IgD-negative memory B cell (primary cell): ENCODE measurements around the gene TXNDC5. TPM values are rescaled to one million over a fixed set of nuclear protein-coding genes. Genes with fewer than 3 reads are reported as not detected.
"Not testable (repeated sequence)": the region's sequence is repeated elsewhere in the genome, so short reads cannot be mapped to it uniquely, and the experiment has no call there.

ENCODE experiments used
- H3K27ac Mint-ChIP-seq, 3 donors: one replicate each; pipeline ENCODE4 v1.8.0; 2020 to 2022; ENCODE audit warnings: mild to moderate bottlenecking in 3 of 3, mixed read lengths in 3 of 3, moderate library complexity in 1 of 3
- H3K27me3 Mint-ChIP-seq: one replicate; pipeline ENCODE4 v1.8.0; 2021; ENCODE audit warnings: mixed read lengths
- H3K36me3 Mint-ChIP-seq: one replicate; pipeline ENCODE4 v1.8.0; 2020; ENCODE audit warnings: mild to moderate bottlenecking, mixed read lengths
- H3K4me1 Mint-ChIP-seq, 3 donors: one replicate each; pipeline ENCODE4 v1.8.0; 2020 to 2022; ENCODE audit warnings: mixed read lengths in 3 of 3, mild to moderate bottlenecking in 1 of 3
- H3K4me3 Mint-ChIP-seq, 4 donors: one replicate each; pipeline ENCODE4 v1.8.0; 2020 to 2022; ENCODE audit warnings: mild to moderate bottlenecking in 4 of 4, mixed read lengths in 4 of 4, moderate library complexity in 3 of 4
- H3K9me3 Mint-ChIP-seq, 3 donors: one replicate each; pipeline ENCODE4 v1.8.0; 2020 to 2021; ENCODE audit warnings: mixed read lengths in 3 of 3, mild to moderate bottlenecking in 1 of 3
- polyA plus RNA-seq: library from polyadenylated mRNA; unstranded; fragments of 300-500 nt; fragmentation: Illumina TruSeq; gene quantifications from one replicate; pipeline ENCODE4 v1.2.3, GENCODE V29; 2021

TXNDC5 gene
- polyA plus RNA-seq, 1 donor from 2014 or later: 270 TPM

DNA sequence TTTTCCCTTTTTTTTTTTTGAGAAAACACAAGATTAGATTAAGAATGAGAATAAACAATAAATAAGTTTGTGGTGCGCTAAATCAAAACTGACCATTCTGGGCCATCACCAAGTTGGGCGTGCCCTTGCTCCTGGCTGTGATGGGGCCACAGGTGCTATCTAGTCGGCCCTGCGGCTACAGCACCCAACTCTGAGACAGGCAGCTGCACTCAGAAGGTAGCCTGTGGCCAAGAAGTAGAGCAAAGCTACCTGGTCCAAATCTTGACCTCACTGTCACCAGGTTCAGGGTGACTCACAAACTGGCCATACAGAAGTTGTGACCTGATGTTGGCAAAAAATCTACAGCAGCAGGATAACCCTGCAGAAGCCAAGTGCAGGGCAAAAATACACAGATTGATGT, 3.4 kb downstream of the TXNDC5 start:
- H3K36me3 Mint-ChIP-seq: peaks cover 9% of the 10 kb centered on the region
- H3K9me3 Mint-ChIP-seq: no peaks in the 10 kb centered on the region
- peak overlapping the region; percentile 55 to 86 (median 60) for H3K4me3 Mint-ChIP-seq
- peak overlapping the region in 2 of 3 donors; percentile 64 to 84 for H3K27ac Mint-ChIP-seq
- H3K4me1 Mint-ChIP-seq: peaks cover 26 to 29% (median 27%) of the 10 kb centered on the region in 3 donors
- H3K27me3 Mint-ChIP-seq: no peaks in the 10 kb centered on the region

DNA sequence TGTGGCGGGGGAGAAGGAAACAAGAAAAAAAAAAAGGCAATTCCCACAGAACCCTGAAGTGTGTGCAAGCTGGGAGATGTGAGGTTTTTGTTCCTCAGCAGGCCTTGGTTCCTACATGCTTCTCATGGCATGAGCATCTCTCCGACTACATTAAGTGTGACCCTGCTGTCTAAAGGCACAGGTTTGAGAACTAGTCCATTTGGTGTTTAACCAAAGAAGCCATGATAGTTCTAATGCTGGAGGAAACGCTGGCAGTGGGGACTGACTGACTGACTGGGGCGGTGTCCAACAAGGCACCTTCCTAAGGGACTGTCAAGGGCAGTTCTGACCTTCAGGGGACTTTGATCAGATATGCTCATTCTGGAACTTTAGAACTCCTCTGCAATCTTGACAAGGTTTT, 3.8 kb downstream of the TXNDC5 start:
- Mint-ChIP-seq H3K4me1 (peaks cover 27 to 31% (median 30%) of the 10 kb centered on the region in 3 donors), H3K9me3 (no peaks in the 10 kb centered on the region), H3K36me3 (peaks cover 9% of the 10 kb centered on the region), H3K4me3 (peak overlapping the region in 3 of 4 donors; percentile 55 to 86 (median 66)), H3K27ac (peak overlapping the region; percentile 20 to 84 (median 64)), H3K27me3 (no peaks in the 10 kb centered on the region)

DNA sequence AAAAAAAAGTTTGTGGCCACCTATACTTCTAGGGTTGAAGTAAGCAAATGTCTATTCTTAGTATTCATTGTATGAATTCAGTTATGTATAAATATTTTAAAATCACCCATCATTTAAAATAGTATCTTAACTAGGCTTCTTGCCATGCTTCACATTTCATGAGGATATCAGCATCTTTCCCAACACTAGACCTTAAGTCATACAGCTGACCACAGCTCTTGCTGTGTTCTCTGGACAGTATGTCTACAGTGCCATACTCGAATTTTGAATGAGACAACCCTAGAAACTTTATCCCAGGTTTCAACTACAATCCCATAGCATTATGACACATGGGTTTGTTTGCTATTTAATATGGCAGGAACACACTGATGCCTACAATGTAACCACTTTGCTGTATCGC, 5.2 kb downstream of the TXNDC5 start:
- Mint-ChIP-seq H3K9me3 (no peaks in the 10 kb centered on the region), H3K36me3 (peaks cover 14% of the 10 kb centered on the region), H3K27me3 (no peaks in the 10 kb centered on the region), H3K27ac (peak overlapping the region; percentile 6 to 29 (median 13)), H3K4me3 (peak overlapping the region in 1 of 4 donors; percentile 66), H3K4me1 (peaks cover 38 to 41% (median 41%) of the 10 kb centered on the region in 3 donors)

DNA sequence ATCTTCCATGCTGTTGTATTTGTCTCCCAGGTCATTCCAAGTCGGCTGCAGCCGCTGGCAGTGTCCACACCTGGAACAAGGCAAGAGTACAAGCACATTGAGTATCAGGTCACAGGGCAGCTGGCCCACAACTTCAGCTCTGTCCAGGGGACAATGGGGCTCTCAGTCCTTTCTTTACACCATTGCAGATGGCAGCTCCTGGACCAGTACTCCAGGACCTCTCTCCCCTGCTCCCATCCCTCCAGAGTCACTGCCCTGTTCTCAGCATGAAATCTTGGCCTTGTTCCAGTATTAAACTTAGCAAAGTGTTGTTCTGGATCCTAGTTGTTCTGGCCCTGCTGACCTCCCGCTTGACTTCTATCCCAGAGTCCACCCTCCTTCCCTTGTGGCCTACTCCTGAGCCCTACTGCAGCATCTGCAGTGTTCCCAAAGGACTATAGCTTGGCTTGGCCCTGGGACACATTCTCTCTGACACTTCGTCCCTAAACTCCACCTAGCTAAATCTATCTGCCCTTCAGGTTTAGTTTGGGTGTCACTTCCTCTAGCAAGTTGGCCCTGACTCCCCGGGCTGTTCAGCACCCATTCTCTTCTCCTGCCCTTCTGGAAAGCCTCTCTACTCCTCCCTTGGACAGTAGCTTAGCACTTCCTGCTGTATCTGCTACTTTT, 5.8 kb downstream of the TXNDC5 start:
- H3K9me3 Mint-ChIP-seq: no peaks in the 10 kb centered on the region
- H3K4me1 Mint-ChIP-seq: peaks cover 44 to 46% (median 46%) of the 10 kb centered on the region in 3 donors
- peak overlapping the region; percentile 6 to 29 (median 13) for H3K27ac Mint-ChIP-seq
- H3K27me3 Mint-ChIP-seq: no peaks in the 10 kb centered on the region
- H3K4me3 Mint-ChIP-seq: peak overlapping the region in 2 of 4 donors; percentile 38 to 66
- H3K36me3 Mint-ChIP-seq: peaks cover 14% of the 10 kb centered on the region

DNA sequence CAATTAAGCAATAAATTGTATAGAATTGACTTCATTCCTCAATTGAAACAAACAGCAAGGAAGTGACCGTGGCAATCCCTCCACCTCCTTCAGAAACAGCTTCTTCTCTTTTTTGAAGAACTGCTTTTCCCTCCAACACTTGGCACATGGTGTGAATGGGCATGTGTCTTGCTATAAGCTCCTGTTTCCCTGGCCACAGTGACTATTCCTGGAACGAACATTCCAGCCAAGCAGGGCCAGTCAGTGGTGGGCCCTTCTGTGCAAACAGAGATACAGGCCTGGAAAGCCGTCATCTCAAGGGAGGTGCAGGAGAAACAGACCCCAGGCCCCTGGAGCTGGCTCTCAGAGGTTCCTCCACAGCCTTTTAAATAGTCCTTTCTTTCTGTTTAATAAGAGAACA, 6.9 kb downstream of the TXNDC5 start:
- no peaks in the 10 kb centered on the region for H3K27me3 Mint-ChIP-seq
- H3K4me3 Mint-ChIP-seq: no peak overlapping the region
- peaks cover 42 to 47% (median 47%) of the 10 kb centered on the region in 3 donors for H3K4me1 Mint-ChIP-seq
- peaks cover 18% of the 10 kb centered on the region for H3K36me3 Mint-ChIP-seq
- no peaks in the 10 kb centered on the region for H3K9me3 Mint-ChIP-seq
- peak overlapping the region in 2 of 3 donors; percentile 39 to 74 for H3K27ac Mint-ChIP-seq

DNA sequence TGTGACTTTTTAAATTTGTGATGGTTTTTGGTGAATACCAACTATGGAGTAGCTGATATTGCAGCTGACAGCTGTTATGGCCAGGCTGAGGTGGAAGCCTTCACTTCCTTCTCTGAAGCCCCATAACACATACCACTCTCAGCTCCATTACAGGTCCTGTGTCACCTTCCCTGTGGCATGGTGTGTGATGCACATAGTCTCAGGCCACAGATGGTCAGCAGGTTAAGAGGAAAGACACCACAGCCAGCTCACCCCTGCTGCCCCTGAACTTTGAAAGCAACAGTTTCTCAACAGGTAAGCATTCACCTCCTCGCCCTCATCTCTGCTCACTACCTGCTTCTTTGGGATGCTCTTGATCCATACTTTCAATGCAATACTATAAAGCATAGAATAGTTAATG, 7.7 kb downstream of the TXNDC5 start:
- Mint-ChIP-seq H3K4me1 (peaks cover 44 to 55% (median 48%) of the 10 kb centered on the region in 3 donors), H3K27ac (peak overlapping the region in 2 of 3 donors; percentile 31), H3K36me3 (peaks cover 22% of the 10 kb centered on the region), H3K9me3 (no peaks in the 10 kb centered on the region), H3K27me3 (no peaks in the 10 kb centered on the region), H3K4me3 (peak overlapping the region in 1 of 4 donors; percentile 65)

DNA sequence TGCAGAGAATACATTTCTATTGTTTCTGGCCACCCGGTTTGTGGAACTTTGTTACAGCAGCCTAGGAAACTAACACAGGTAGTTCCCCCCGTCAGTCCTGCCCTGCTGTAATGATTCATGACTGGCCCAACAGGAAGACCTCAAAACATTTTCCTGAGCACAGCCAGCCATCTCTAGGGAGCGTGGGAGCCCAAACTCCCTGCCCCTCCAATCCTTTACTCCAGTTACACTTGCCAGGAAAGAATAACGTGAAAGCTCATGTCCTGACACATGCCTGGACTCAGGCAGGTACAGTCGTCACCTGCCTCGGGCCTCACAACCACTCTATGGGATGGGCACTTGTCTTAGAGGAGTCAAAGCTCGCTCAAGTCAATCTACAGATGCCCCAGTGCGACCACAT, 8.4 kb downstream of the TXNDC5 start:
- Mint-ChIP-seq H3K27me3 (no peaks in the 10 kb centered on the region), H3K27ac (peak overlapping the region in 2 of 3 donors; percentile 20 to 26), H3K4me1 (peaks cover 50 to 54% (median 50%) of the 10 kb centered on the region in 3 donors), H3K36me3 (peaks cover 24% of the 10 kb centered on the region), H3K4me3 (no peak overlapping the region), H3K9me3 (no peaks in the 10 kb centered on the region)

DNA sequence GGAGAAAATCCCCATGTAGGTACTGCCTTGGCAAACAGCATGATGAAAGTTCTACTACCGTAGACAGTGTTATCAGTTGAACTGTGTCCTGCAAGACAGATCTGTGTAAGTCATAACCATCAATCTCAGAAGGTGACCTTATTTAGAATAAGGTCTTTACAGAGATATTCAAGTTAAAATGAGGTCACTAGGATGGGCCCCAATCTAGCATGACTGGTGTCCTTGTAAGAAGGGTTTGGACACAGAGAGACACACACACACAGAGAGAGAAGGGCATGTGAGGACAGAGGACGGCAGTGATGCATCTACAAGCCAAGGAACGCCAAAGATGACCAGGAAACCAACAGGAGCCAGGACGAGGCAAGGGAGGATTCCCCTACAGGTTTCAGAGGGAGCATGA, 8.8 kb downstream of the TXNDC5 start:
- Mint-ChIP-seq H3K36me3 (peaks cover 23% of the 10 kb centered on the region), H3K27me3 (no peaks in the 10 kb centered on the region), H3K27ac (no peak overlapping the region), H3K4me3 (peak overlapping the region in 2 of 4 donors; percentile 18 to 78), H3K4me1 (peaks cover 48 to 52% (median 49%) of the 10 kb centered on the region in 3 donors), H3K9me3 (no peaks in the 10 kb centered on the region)

DNA sequence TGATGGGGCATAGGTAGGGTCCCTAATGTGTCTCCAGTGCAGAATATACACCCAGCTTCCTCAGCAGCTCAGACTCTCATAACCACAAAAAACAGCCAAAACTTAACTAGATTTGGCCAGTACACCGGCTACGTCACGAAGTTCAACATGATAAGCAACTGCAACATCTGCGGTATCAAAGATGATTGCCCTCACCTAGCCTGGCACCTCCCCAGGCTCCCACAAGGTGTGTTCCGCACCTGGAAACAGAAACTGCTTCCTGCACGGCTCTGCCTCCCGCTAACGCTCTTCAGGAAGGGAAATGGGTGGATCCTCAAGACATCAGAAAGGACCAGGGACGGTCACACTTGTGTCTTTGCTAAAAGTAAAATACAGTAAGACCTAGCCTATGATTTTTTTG, 9.5 kb downstream of the TXNDC5 start:
- peak overlapping the region in 3 of 4 donors; percentile 25 to 78 (median 56) for H3K4me3 Mint-ChIP-seq
- H3K27ac Mint-ChIP-seq: peak overlapping the region; percentile 18 to 97 (median 63)
- H3K27me3 Mint-ChIP-seq: no peaks in the 10 kb centered on the region
- H3K36me3 Mint-ChIP-seq: peaks cover 19% of the 10 kb centered on the region
- H3K4me1 Mint-ChIP-seq: peaks cover 45 to 48% (median 45%) of the 10 kb centered on the region in 3 donors
- H3K9me3 Mint-ChIP-seq: no peaks in the 10 kb centered on the region

DNA sequence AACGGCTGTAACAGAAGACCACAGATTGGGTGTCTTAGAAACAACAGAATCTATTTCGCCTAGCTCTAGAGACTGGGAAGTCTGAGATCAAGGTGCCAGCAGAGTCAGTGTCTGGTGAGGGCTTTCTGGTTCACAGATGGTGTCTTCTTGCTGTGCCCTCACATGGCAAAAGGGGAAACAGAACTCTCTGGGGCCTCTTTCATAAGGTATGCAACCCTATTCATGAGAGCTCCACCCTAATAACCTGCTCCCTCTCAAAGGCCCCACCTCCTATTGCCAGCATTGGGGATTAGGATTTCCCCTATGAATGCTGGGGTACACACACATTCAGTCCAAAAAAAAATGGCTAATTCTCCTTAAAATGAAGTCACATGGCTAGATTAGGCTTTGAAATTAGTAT, 10.0 kb downstream of the TXNDC5 start:
- H3K36me3 Mint-ChIP-seq: peaks cover 19% of the 10 kb centered on the region
- peaks cover 45 to 48% (median 45%) of the 10 kb centered on the region in 3 donors for H3K4me1 Mint-ChIP-seq

DNA sequence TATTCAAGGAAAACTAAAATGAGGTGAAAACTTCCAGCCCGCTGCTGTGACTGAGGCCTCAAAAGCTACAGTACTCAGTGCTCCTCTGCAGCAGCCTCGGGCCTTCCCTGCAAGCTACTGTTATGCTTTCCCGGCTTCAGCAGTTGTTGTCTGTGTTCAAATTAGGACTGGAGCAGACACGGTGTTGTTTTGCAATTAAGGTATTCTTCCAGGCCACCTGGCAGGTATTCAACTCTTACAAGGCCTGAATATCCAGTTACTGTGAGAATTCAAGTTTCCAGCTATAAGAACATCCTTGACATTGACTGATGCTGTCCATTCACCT, 10.7 kb downstream of the TXNDC5 start:
- Mint-ChIP-seq H3K4me3 (peak overlapping the region in 1 of 4 donors; percentile 25), H3K36me3 (peaks cover 19% of the 10 kb centered on the region), H3K9me3 (no peaks in the 10 kb centered on the region), H3K27ac (peak overlapping the region in 1 of 3 donors; percentile 97), H3K27me3 (no peaks in the 10 kb centered on the region), H3K4me1 (peaks cover 40 to 45% (median 40%) of the 10 kb centered on the region in 3 donors)

More for the DNA sequence above, 10.0 kb downstream of the TXNDC5 start:
- Mint-ChIP-seq H3K27ac (peak overlapping the region; percentile 18 to 97 (median 63)), H3K27me3 (no peaks in the 10 kb centered on the region), H3K9me3 (no peaks in the 10 kb centered on the region), H3K4me3 (peak overlapping the region in 3 of 4 donors; percentile 25 to 78 (median 59))

DNA sequence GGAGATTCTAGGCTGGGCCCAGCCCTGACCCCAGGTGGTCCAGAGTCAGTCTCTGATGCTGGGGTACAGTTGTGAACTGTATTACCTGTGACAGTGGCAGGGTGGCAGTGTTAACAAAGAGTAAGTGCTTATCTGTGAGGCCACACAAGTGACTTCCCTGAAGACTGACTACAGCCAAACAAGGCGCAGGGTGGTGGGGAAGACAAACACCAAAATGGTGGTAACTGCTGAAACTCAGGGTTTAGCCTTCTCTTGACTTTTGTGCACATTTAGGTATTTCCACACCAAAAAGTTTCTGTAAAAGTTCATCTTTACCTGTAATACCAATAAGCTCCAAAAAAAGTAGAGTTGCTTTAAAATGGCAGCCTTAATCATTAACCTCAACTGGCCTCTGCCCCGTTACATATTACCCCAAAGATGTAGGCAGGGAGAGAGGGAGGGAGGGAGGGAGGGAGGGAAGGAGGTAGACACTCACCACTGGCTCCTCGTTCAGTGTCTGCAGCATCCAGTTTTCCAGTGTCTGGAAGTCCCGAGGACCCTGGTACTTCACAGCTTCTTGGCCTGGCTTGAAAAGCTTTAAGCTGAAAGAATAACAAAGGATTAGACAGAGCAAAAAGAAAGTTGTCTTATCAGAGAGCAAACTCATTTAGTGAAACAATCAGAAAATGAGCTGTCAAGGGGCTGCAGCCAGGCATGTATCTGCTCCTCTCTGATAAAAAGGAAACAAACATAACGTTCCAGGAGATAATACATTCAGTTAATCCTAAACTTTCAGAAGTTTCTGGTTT, 11.3 kb downstream of the TXNDC5 start:
- Mint-ChIP-seq H3K9me3 (no peaks in the 10 kb centered on the region), H3K27ac (peak overlapping the region in 1 of 3 donors; percentile 88), H3K4me1 (peaks cover 38 to 43% (median 38%) of the 10 kb centered on the region in 3 donors), H3K36me3 (peaks cover 19% of the 10 kb centered on the region), H3K4me3 (peak overlapping the region in 3 of 4 donors; percentile 28 to 61 (median 32)), H3K27me3 (no peaks in the 10 kb centered on the region)

DNA sequence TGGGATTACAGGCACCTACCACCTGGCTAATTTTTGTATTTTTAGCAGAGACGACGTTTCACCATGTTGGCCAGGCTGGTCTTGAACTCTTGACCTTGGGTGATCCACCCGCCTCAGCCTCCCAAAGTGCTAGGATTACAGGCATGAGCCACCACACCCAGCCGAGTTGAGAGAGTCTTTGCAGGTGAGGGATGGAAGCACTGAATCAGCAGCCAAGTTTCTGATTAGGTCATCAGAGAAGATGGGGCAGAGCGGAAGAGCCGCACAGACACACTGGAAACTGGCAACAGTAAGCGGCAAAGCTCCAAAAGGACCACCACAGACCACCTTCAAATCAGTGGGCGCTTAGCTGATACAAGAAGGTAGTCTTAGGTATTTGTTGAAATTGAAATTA, 12.4 kb downstream of the TXNDC5 start:
- H3K27ac Mint-ChIP-seq: peak overlapping the region in 2 of 3 donors; percentile 42 to 63
- H3K9me3 Mint-ChIP-seq, H3K27me3 Mint-ChIP-seq: not testable (repeated sequence)
- peaks cover 34 to 43% (median 38%) of the 10 kb centered on the region in 3 donors for H3K4me1 Mint-ChIP-seq
- H3K4me3 Mint-ChIP-seq: peak overlapping the region in 2 of 4 donors; percentile 26 to 78
- peaks cover 19% of the 10 kb centered on the region for H3K36me3 Mint-ChIP-seq

DNA sequence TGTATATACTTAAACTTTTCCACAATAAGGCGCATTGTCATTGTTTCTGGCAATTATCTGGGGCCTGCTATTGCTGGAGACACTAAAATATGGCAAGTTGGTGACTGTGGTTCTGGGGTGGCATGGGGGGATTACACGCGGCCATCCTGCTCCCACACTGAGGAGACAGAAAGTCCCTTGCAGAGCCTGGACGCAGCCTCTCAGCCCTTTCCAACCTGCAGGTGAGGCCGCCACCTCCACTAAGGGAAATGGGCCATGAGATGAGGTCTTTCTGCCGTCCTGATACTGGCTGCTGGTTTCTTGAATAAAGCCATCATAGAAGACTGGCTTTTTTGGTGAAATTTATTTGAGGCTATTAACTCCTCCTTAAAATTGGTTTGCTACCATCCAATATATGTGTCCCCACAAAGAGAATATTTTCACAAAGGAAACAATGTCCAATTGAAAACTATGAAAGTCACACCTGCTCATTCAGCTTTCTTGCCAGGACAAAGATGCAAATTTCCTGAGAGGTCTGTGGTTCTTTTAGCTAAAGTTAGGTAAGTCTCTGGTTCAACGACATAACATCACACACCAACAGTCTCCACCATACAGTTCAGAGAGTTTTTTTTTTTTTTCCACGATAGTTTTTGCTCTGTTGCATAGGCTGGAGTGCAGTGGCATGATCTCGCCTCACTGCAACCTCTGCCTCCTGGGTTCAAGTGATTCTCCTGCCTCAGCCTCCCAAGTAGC, 13.0 kb downstream of the TXNDC5 start:
- H3K4me1 Mint-ChIP-seq: peaks cover 29 to 41% (median 38%) of the 10 kb centered on the region in 3 donors
- H3K27me3 Mint-ChIP-seq: no peaks in the 10 kb centered on the region
- no peaks in the 10 kb centered on the region for H3K9me3 Mint-ChIP-seq
- peak overlapping the region in 2 of 3 donors; percentile 42 to 63 for H3K27ac Mint-ChIP-seq
- H3K4me3 Mint-ChIP-seq: peak overlapping the region in 2 of 4 donors; percentile 67 to 78
- H3K36me3 Mint-ChIP-seq: peaks cover 15% of the 10 kb centered on the region
